Left renal pelvis (tissue), 4 donors: ENCODE measurements around the gene FGR. TPM values are rescaled to one million over a fixed set of nuclear protein-coding genes. Genes with fewer than 3 reads are reported as not detected.
"Not testable (repeated sequence)": the region's sequence is repeated elsewhere in the genome, so short reads cannot be mapped to it uniquely, and the experiment has no call there.

Experiments used
- DNase-seq, 4 donors: peaks; one replicate each; pipeline ENCODE4 v3.0.0-alpha.2; 2013; ENCODE audit warnings: low read depth in 4 of 4, low spot score in 3 of 4
- polyA plus RNA-seq, 4 donors: library from polyadenylated mRNA; unstranded; fragments of 120-200 nt; gene quantifications; one replicate each; pipeline ENCODE4 v1.2.1, GENCODE V29; 2013; ENCODE audit not compliant: insufficient read length in 4 of 4

The FGR gene
- polyA plus RNA-seq, result 1 to 10 TPM; 1.2 to 2.8 (median 1.8) TPM

DNA sequence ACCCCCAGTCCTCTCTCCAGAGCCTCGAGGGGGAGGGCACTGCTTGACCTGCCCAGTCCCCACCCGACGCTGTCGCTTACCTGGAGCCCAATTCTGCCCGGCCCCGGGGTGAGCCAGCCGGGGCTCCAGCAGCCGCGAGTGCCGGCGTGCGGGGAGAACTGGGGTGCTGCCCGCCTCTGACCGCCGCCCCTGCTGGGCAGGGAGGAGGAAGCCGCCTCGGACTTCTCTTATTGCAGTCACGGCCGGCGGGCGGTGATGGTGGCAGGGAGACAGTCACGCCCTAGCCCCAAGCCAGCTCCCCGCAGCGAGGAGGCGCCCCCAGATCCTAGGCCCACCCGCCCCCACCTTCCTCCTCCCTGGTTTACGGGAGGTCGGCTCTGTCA is at the start of gene FGR:
FGR (minus strand) TSS at position 201 of the 383 bp plus-strand sequence. CDS start 11,269 bp downstream, outside the sequence.
- no peak for DNase-seq

DNA sequence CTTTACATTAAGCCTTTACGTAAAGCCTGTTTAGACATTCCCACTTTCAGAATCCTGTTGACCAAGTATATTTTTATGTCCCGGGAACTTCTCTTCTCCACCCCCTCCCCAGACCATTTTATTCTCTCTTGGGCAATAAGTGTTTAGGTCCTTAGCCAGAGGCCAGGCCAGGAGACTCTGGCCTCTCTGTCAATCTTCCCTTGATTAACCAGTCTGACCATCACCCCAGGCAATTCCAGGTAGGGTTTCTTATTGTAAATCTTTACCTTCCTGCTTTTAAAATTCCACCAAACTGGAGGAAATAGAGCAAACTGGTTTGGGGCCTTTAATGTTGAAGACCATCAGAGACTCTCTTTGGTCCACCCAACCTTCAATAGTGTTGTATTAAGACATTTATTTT is 49.2 kb upstream of the FGR start:
- DNase-seq, result no peak

DNA sequence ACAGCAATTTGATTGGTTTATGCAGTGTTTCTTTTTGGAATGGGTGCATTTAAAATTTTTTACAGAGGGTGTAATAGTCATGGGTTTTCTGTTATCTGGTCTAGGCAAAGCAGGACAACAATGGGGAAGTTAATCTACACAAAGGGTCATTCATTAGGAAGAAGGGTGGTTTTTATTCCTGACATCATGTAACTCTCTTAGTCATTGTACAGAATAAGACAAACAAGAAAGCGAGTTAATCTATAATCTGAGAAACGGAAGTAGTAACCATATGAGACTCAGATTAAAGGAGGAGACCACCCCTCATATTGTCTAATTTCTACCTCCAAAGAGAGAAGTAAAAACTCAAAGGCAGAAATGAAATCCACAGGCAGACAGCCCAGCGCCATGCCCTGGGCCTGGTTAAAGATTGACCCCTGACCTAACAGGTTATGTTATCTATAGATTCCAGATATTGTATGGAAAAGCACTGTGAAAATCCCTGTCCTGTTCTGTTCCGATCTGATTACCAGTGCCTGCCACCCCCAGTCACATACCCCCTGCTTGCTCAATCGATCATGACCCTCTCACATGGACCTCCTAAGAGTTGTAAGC is 47.5 kb upstream of the FGR start:
- DNase-seq, result no peak

DNA sequence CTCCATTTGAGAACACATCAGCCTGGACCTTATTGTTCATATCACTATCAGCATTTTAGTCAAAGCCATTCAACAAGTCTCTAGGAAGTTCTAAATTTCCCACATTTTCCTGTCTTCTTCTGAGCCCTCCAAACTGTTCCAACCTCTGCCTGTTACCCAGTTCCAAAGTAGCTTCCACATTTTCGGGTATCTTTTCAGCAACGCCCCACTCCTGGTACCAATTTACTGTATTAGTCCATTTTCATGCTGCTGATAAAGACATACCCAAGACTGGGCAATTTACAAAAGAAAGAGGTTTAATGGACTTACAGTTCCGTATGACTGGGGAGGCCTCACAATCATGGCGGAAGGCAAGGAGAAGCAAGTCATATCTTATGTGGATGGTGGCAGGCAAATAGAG is 46.6 kb upstream of the FGR start:
- DNase-seq, result not testable (repeated sequence)

DNA sequence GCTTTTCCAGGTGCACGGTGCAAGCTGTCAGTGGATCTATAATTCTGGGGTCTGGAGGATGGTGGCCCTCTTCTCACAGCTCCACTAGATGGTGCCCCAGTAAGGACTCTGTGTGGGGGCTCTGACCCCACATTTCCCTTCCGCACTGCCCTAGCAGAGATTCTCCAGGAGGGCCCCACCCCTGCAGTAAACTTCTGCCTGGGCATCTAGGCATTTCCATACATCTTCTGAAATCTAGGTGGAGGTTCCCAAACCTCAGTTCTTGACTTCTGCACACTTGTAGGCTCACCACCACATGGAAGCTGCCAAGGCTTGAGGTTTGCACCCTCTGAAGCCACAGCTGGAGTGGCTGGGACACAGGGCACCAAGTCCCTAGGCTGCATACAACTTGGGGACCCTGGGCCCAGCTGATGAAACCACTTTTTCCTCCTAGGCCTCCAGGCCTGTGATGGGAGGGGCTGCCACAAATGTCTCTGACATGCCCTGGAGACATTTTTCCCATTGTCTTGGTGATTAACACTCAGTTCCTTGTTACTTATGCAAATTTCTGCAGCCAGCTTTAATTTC is 45.3 kb upstream of the FGR start:
- not testable (repeated sequence) for DNase-seq

DNA sequence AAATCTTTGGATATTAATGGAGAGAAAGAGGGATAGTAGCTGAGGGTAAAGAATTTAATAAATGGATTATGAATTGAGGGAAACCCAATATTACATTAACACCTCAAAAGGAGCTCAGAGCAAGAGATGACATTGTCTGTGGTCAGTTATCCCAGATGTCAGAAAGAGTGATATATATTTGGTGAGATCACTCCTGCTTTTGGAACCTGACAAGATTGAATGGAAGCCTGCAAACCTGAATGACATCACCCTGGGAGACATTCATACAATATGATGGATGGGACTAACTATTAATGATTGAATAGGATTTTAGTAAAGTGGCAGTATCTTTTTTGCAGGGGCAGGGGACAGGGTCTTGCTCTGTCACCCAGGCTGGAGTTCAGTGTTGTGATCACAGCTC is 43.8 kb upstream of the FGR start:
- DNase-seq, result no peak

DNA sequence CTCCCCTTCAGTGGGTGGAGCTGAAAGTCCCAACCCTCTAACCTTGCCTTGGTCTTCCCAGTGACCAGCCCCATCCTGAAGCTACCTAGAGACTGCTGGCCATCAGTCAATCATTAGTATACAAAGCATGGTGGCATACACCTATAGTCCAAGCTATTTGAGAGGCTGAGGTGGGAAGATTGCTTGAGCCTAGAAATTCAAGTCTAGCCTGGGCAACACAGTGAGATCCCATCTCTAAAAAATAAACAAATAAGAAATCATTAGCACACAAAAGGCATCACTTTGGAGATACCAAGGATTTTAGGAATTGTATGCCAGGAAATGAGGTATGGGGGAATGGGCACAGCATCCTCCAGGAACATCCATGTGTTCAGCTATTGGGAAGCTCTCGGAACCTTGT is 41.4 kb upstream of the FGR start:
- DNase-seq, result no peak

DNA sequence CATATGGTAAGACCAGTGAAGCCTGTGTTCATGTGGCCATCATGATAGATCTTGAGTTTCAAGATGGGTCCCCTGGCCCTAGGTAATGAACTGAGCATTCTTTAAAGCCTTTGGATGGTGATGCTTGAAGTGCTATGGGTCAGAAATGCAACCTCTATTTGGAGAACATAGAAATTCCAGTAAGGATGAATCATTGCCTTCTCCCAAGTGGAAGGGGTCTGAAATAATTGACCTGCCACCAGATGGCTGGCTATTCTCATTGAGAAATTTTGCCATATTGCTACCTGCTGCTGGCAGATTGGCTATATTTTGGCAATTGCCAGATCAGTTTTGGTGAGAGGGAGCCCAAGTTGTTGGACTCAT is 37.7 kb upstream of the FGR start:
- DNase-seq, result no peak

DNA sequence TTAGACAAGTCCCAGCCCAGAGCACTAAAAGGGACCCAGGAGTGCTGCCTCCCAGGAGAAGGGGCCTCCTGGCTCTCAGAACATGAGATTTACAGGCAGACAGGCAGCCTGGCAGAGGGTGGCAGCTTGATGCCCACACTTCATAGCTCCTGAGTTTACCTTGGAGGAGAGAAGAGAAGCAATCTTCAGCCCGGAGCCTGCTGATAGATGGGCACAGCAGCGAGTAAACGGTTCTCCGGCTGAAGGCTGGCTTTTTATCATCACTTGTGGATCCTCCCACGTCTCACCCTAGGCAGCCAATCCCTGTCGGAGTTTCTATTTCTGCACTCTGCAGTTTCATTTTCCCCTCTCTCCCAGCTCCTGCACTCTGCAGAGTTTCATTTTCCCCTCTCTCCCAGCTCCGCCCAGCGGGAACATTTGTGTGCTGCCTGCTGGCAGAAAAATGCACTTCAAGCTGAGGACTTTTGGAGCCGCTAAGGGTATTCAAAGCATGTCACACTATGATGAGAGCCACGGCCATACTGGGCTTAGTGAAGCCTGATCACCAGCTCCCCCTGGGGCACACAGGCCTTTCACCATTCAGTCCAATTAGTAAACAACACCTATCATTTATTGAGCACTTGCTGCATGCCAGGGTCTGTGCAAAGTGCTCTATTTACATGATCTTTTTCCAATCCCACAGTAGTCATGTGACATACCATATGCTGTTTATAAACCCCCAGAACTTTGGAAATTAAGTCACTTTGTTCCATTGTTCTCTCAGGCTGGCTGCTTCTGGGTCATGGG is 37.2 kb upstream of the FGR start, which contains the start of gene IFI6:
IFI6 (minus strand) TSS at position 229 of the 786 bp plus-strand sequence. CDS start 2,878 bp downstream, outside the sequence.
- peak; percentile 83 to 92 (median 90) for DNase-seq

DNA sequence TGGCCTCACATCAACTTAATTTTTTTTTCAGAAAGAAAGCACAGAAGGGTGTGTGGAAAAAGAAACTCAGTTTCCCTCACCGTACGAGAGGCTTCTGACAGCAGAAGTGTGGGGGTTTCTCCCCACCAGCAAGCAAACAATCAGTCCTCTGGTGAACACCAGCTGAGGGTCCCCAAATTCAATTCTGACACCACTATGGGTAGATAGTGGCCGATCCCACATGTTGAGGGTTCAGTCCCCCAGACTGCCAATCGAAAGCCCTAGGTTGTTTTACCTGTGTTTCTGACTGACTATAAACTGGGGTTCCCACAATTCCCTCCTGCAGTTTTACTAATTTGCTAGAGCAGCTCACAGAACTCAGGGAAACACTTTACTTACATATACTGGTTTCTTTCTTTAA is 34.9 kb upstream of the FGR start:
- no peak for DNase-seq

DNA sequence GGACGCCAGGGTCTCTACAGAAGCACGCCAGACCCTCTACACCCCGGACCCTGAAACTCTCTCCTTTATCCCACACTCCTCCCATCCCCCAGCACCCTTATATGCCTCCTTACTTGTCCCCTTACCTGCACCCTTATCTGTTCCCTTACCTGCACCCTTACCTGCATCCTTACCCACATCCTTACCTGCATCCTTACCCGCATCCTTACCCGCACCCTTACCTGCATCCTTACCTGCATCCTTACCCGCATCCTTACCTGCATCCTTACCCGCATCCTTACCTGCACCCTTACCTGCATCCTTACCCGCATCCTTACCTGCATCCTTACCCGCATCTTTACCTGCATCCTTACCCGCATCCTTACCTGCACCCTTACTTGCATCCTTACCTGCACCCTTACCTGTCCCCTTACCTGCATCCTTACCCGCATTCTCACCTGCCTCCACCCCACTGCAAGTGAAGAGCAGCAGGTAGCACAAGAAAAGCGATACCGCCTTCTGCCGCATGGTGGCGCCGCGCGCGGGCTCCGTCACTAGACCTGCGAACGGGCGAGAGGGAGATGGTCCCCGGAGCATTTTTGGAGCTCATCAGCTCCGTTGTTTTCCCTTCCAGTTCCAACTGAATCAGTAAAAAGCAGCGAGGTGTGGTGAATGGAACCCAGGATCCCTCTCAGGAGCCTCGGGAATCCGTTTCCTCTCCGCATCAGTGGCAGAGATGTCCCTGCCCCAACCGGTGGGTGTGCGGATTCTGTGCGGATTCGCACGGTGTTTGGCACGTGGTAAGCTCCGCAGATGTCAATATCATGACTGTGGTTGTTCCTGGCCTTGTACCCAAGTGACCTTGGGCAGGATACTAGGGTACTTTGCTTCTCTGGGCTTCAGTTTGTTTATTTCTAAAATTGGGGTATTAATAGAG is 34.1 kb upstream of the FGR start:
- no peak for DNase-seq

DNA sequence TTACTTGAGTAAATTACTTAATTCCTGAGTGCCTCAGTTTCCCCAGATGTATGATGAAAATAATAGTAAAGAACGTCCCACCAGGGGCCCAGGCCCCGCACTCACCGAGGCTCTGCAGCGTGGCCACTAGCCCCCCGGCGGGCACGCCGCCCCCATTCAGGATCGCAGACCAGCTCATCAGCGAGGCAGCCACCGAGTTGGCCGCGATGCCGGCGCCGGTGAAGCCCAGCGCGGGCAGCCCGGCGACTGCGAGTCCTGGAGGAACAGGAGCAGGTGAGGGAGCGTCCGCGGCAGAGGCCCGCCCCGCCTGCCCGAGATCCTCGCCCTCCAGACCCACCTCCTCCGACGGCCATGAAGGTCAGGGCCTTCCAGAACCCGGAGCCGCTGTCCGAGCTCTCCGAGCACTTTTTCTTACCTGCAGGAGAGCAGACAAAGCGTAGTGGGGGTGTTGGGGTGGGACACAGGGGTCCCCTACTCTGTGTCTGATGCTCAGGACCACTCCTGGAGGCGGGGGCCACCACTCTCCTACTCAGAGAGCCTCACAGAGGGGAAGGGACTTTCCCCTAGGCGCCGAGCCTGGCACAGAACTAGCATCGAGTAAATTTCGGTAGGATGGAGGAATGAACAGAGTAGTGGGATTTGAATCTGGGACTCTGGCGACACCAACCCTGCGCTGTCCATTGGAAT is 33.3 kb upstream of the FGR start:
- no peak for DNase-seq

DNA sequence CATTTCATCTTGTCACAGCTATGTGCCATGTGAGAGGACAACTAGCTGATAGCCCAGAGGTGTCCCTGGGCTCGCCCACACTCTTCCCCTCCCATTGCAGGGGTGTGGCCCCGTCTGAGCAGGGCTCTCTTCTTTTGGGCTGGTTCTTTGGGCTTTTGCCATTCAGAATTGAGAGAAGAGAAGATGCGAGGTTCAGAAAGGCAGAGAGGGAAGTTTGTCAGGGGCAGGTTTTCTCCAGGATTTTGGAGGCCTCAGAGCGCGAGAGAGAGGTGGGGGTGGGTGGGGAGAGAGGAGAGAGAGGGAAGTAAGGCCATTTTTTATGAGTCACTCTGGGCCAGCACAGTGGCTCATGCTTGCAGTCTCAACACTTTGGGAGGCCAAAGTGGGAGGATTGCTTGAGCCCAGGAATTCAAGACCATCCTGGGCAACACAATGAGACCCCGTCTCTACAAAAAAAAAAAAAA is 31.8 kb upstream of the FGR start:
- no peak for DNase-seq

DNA sequence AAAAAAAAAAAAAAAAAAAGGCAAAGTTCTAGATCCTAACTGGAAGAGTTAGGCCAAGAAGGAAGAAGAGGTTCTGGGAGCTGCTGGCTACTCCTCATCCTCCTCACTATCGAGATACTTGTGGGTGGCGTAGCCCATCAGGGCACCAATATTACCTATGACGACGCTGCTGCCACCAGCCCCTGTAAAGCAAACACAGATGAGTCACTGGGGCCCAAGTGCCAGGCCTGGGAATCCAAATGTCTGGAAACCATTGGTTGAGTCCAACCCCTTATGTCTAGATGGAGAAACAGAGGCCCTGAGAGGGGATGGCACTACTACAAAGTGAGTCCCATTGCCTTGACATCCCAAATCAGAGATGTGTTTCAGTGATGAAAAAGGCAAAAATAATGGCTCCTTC is 31.3 kb upstream of the FGR start:
- DNase-seq, result no peak

DNA sequence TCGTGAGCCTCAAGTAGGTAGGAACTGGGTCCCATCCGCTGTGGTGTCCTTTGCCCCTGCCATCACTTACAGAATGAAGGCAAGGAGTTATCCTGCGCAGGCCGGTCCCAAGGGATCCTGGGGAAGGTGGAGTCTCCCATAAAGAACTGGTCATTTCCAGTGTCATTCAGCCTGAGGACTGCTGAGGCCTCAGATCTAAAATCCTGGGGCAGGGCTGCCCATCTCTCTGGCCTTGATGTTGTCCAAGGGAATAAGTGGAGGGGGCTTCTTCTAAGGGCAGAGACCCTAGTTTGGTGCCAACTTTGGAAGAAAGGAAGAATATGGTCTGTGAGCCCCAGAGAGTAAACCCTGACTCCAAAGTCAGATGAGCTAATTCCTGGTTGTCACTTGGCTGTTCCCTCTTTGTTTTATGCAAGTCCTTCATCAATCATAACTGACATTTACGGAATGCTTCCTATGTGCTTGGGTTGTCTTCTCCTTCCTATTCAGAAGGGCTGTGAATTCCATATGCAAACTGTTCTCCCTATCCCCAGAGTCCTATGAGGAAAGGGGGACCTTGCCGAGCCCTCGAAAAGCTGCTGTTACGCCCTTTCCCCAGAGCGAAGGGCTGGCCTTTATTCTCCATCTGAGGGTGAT is 30.1 kb upstream of the FGR start:
- no peak for DNase-seq

DNA sequence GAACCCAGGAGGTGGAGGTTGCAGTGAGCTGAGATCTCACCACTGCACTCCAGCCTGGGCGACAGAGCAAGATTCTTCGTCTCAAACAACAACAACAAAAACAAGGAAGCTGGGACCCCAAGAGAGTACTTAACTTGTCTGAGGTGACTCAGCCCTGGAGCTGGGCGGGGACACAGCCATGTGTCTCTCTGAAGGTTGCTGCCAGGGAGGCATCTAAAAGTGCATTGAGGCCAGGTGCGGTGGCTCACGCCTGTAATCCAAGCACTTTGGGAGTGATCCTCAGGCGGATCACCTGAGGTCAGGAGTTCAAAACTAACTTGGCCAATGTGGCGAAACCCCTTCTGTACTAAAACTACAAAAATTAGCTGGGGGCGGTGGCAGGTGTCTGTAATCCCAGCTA is 29.3 kb upstream of the FGR start:
- no peak for DNase-seq

DNA sequence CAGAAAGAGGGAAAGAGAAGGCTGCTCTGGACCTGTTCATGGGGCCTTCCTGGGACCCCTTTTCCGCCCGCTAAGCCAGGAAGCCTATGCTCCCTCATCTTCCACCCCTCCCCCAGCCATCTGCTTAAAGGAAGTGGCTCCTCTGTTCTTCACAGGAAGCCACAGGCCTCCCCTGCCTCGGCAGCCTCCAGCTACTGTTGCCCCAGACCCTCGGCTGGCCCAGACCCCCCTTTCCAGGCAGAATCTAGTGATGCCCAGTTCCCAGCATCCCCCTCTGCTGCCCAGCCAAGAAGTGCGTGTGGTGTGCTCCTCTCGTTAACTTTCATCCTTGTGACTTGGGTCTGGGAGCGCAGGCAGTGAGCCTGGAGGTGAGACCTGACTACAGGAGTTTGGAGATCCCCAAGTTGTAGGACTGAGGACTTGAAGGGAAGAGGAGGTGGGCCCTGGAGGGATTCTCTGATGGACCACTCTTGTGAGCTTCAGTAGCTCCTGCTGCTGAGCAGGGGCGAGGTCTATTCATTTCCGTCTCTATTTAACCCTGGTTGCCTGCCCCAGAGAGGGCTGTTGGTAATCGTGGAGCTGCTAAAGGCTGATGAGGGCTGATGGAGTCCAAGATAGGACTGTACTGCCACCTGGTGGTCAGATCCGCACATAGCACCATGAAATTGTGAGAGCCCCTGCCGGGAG is 27.9 kb upstream of the FGR start:
- peak; percentile 66 to 81 (median 76) for DNase-seq

DNA sequence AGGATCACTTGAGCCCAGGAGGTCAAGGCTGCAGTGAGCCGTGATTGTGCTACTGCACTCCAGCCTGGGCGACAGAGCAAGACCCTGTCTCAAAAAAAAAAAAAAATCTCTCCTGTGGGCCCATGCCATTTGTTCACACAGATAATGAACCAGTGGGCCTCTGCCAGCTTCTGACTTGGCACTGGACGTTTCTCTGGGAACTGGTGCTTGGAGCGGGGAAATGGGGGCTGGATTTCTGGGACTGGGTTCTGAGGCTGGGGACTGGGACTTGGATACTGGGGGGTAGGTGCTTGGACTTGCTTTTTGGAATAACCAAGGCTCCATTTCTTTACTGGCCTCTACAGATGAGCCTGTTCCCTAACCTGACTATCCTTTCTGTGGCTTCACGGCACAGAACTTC is 27.3 kb upstream of the FGR start:
- no peak for DNase-seq

DNA sequence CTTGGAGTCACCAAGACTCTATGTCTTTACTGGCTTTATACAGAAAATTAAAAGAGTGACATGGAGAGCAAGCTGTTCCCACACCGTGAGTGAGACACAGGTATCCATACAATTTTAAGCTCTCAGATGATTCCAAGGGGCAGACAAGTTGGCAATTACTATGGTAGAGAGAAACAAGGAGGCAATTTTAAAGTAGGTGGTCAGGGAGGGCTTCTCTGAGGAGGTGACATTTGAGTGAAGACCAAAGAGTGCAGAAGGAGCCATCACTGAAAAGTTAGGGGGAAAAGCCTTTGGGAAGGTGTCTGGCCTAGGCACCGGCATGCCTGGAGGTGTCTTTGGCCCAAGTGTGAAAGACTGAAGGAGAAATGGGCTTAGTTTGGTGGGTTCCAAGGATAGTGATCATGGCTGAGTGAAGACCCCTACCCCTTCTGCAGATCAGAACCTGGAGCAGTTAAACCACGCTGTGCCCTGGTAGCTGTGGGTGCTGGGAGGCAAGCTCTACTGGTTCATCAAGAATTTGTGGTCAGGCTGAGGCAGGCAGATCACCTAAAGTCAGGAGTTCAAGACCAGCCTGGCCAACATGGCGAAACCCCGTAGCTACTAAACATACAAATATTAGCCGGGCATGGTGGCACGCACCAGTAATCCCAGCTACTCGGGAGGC is 26.6 kb upstream of the FGR start:
- DNase-seq, result no peak
